HCT116 (cell line): ENCODE measurements around the gene USF2. TPM values are rescaled to one million over a fixed set of nuclear protein-coding genes. Genes with fewer than 3 reads are reported as not detected.

Experiments used
- ATAC-seq: fragments of 200-7000 bp; cut with Tn5 transposase; 2 replicates; pipeline ENCODE4 v1.9.1; 2020; ENCODE audit warnings: mild to moderate bottlenecking, moderate library complexity
- BruUV-seq: library from RNA; stranded (reverse); fragments of 400-500 nt; replicated peaks from 2 replicates; lab custom pipeline; 2021; lab: Mats Ljungman, UMichigan
- CTCF ChIA-PET: fragments of 300-600 bp; sonication (Branson Sonifier 250); formaldehyde crosslinking; loops from one replicate; lab custom pipeline; 2021; ENCODE audit warnings: antibody characterized with exemption; lab: Charles Lee
- POLR2A ChIA-PET: fragments of 300-600, 350-600 bp; sonication (Branson Sonifier 250); formaldehyde crosslinking; loops from one replicate; lab custom pipeline; 2021; ENCODE audit warnings: antibody characterized with exemption; lab: Charles Lee
- RAD21 ChIA-PET, 2 experiments: fragments of 300-600 bp; sonication (Branson Sonifier 250); formaldehyde crosslinking; loops; one replicate each; lab custom pipeline; 2023; ENCODE audit warnings: low total read pairs in 2 of 2; ENCODE audit not compliant: uncharacterized antibody in 2 of 2, unreplicated experiment in 2 of 2, low non-redundant PET in 1 of 2; lab: Charles Lee
- DNase-seq: peaks from one replicate; pipeline ENCODE4 v3.0.0-alpha.2; 2010; ENCODE audit warnings: low read depth, low spot score
- H2AFZ ChIP-seq: fragments of 200-600 bp; shearing (Covaris generic), sonication (generic); 2 replicates; pipeline ENCODE4 v1.6.1; 2017; ENCODE audit warnings: low read depth, mixed run types, mixed read lengths, antibody characterized with exemption, low read length; ENCODE audit not compliant: poor library complexity, severe bottlenecking
- H3K27ac ChIP-seq: 2 replicates; pipeline ENCODE4 v1.5.1; 2012; ENCODE audit warnings: low read depth, low read length
- H3K27me3 ChIP-seq: fragments of 200-600 bp; sonication (generic); 2 replicates; pipeline ENCODE4 v1.6.1; 2016; ENCODE audit warnings: mixed run types, low read length, mixed read lengths; ENCODE audit not compliant: insufficient read depth
- H3K36me3 ChIP-seq, 2 experiments: fragments of 200-500 bp in 1 of 2; fragments of 200-600 bp in 1 of 2; sonication (Bioruptor generic) in 1 of 2; sonication (generic) in 1 of 2; 2 replicates each; pipeline versions ENCODE4 v1.5.1 to v1.6.1; 2014 to 2016; ENCODE audit warnings: low read length in 2 of 2, inconsistent platforms in 1 of 2, mixed read lengths in 1 of 2, mixed run types in 1 of 2; ENCODE audit not compliant: insufficient read depth in 2 of 2, control insufficient read depth in 1 of 2
- H3K4me1 ChIP-seq, 2 experiments: fragments of 200-600 bp in 1 of 2; sonication (generic) in 1 of 2; 2 replicates each; pipeline versions ENCODE4 v1.5.1 to v1.6.1; 2012 to 2017; ENCODE audit warnings: low read length in 2 of 2, inconsistent platforms in 1 of 2, mild to moderate bottlenecking in 1 of 2, mixed read lengths in 1 of 2, mixed run types in 1 of 2, moderate library complexity in 1 of 2; ENCODE audit not compliant: insufficient read depth in 2 of 2, control insufficient read depth in 1 of 2
- H3K4me2 ChIP-seq: fragments of 200-600 bp; sonication (generic); 2 replicates; pipeline ENCODE4 v1.6.1; 2017; ENCODE audit warnings: mixed run types, low read length, mixed read lengths
- H3K4me3 ChIP-seq, 2 experiments: fragments of 200-600 bp in 1 of 2; sonication (generic) in 1 of 2; replicated peaks in 1 of 2; 2 replicates each; pipeline ENCODE4 v1.5.1; 2011 to 2016; ENCODE audit warnings: low read length in 2 of 2, control low read depth in 1 of 2, low read depth in 1 of 2, mild to moderate bottlenecking in 1 of 2, mixed read lengths in 1 of 2, mixed run types in 1 of 2
- H3K79me2 ChIP-seq: fragments of 200-600 bp; sonication (generic); 2 replicates; pipeline ENCODE4 v1.6.1; 2017; ENCODE audit warnings: mild to moderate bottlenecking, mixed run types, low read length, moderate library complexity, mixed read lengths; ENCODE audit not compliant: insufficient read depth
- H3K9ac ChIP-seq: fragments of 200-600 bp; sonication (generic); 2 replicates; pipeline ENCODE4 v1.6.1; 2016; ENCODE audit warnings: low read length, mixed read lengths
- H3K9me2 ChIP-seq: fragments of 200-600 bp; sonication (generic), shearing (Covaris generic); 2 replicates; pipeline ENCODE4 v1.6.1; 2017; ENCODE audit warnings: mixed run types, mild to moderate bottlenecking, moderate library complexity; ENCODE audit not compliant: insufficient read depth
- H3K9me3 ChIP-seq, 2 experiments: fragments of 200-500 bp in 1 of 2; fragments of 200-600 bp in 1 of 2; sonication (Bioruptor generic) in 1 of 2; sonication (generic) in 1 of 2; 2 replicates each; pipeline ENCODE4 v1.6.1; 2014 to 2017; ENCODE audit warnings: low read length in 2 of 2, mixed read lengths in 2 of 2, inconsistent platforms in 1 of 2, low read depth in 1 of 2, mild to moderate bottlenecking in 1 of 2, mixed run types in 1 of 2, moderate library complexity in 1 of 2; ENCODE audit not compliant: control insufficient read depth in 1 of 2, insufficient read depth in 1 of 2
- H4K20me1 ChIP-seq: fragments of 200-600 bp; sonication (generic), shearing (Covaris generic); 2 replicates; pipeline ENCODE4 v1.6.1; 2017; ENCODE audit warnings: mixed run types, mild to moderate bottlenecking, moderate library complexity; ENCODE audit not compliant: insufficient read depth
- ATF3 ChIP-seq: IDR thresholded peaks from 2 replicates; pipeline ENCODE4 v1.6.1; 2012
- CTCF ChIP-seq, 3 experiments: fragments of 200-600 bp in 1 of 3; sonication (generic) in 1 of 3; IDR thresholded peaks in 2 of 3; conservative IDR thresholded peaks in 1 of 3; 2 replicates each; pipeline ENCODE4 v1.5.1; 2012 to 2017; ENCODE audit warnings: low read depth in 2 of 3, low read length in 2 of 3, antibody characterized with exemption in 1 of 3, borderline replicate concordance in 1 of 3, control low read depth in 1 of 3, mild to moderate bottlenecking in 1 of 3, mixed read lengths in 1 of 3, mixed run types in 1 of 3, moderate library complexity in 1 of 3; ENCODE audit not compliant: insufficient read depth in 1 of 3
- EGR1 ChIP-seq: IDR thresholded peaks from 2 replicates; pipeline ENCODE4 v1.6.1; 2012; ENCODE audit warnings: low read depth
- EZH2 ChIP-seq: fragments of 200-600 bp; sonication (generic); IDR thresholded peaks from 2 replicates; pipeline ENCODE4 v1.6.1; 2017; ENCODE audit warnings: antibody characterized with exemption, mixed run types
- EZH2phosphoT487 ChIP-seq: fragments of 200-600 bp; IDR thresholded peaks from 2 replicates; pipeline ENCODE4 v1.6.1; 2018; ENCODE audit warnings: antibody characterized with exemption, borderline replicate concordance
- FOSL1 ChIP-seq: IDR thresholded peaks from 2 replicates; pipeline ENCODE4 v1.6.1; 2012; ENCODE audit warnings: low read depth
- JUND ChIP-seq: IDR thresholded peaks from 2 replicates; pipeline ENCODE4 v1.6.1; 2012
- MAX ChIP-seq: IDR thresholded peaks from 2 replicates; pipeline ENCODE4 v1.6.1; 2012
- POLR2A ChIP-seq: IDR thresholded peaks from 2 replicates; pipeline ENCODE4 v1.7.0; 2011; ENCODE audit warnings: borderline replicate concordance; ENCODE audit not compliant: insufficient read depth, insufficient read length; ENCODE audit errors: extremely low read depth
- POLR2AphosphoS5 ChIP-seq: IDR thresholded peaks from 2 replicates; pipeline ENCODE4 v1.6.1; 2011; ENCODE audit warnings: mild to moderate bottlenecking, low read depth, low read length, moderate library complexity
- RAD21 ChIP-seq: IDR thresholded peaks from 2 replicates; pipeline ENCODE4 v1.6.1; 2012; ENCODE audit warnings: low read depth, mild to moderate bottlenecking
- SIN3A ChIP-seq: IDR thresholded peaks from 2 replicates; pipeline ENCODE4 v1.6.1; 2012; ENCODE audit warnings: low read depth
- SP1 ChIP-seq: IDR thresholded peaks from 2 replicates; pipeline ENCODE4 v1.6.1; 2012; ENCODE audit warnings: low read depth
- SRF ChIP-seq: IDR thresholded peaks from 2 replicates; pipeline ENCODE4 v1.6.1; 2012; ENCODE audit warnings: low read depth
- TCF7L2 ChIP-seq: IDR thresholded peaks from 2 replicates; pipeline ENCODE4 v1.7.0; 2011; ENCODE audit warnings: borderline replicate concordance, inconsistent platforms; ENCODE audit not compliant: insufficient read depth, insufficient read length; ENCODE audit errors: extremely low read depth
- YY1 ChIP-seq: IDR thresholded peaks from 2 replicates; pipeline ENCODE4 v1.6.1; 2011; ENCODE audit warnings: low read length, low read depth, moderate library complexity, mild to moderate bottlenecking; ENCODE audit not compliant: insufficient replicate concordance; ENCODE audit errors: extremely low read depth
- ZBTB33 ChIP-seq: IDR thresholded peaks from 2 replicates; pipeline ENCODE4 v1.6.1; 2011; ENCODE audit warnings: mild to moderate bottlenecking, low read length, moderate library complexity; ENCODE audit not compliant: insufficient replicate concordance; ENCODE audit errors: extremely low read depth
- ZFX ChIP-seq: fragments of 450-650 bp; IDR thresholded peaks from 2 replicates; pipeline ENCODE4 v1.6.1; 2017
- ZNF274 ChIP-seq: fragments of 200-500 bp; sonication (Bioruptor generic); IDR thresholded peaks from 2 replicates; pipeline ENCODE4 v1.6.1; 2014; ENCODE audit warnings: mild to moderate bottlenecking, low read depth, low read length, inconsistent platforms
- intact Hi-C: fragments of 100-400 bp; cut with micrococcal nuclease; formaldehyde crosslinking; loops from 2 replicates; pipeline ENCODE4 v1.10.0; 2022
- total RNA-seq: library from RNA; stranded (reverse); gene quantifications from one replicate; pipeline ENCODE4 v1.2.1, GENCODE V29; 2021; ENCODE audit not compliant: unreplicated experiment

The USF2 gene
- total RNA-seq, 1 experiment from 2014 or later = 98.4 TPM

GRCh38 chr19:35314858-35315470, 46.2 kb downstream of the USF2 start:
- ATAC-seq = no peak
- CTCF ChIA-PET = interaction anchor here (0.7 to 1.5 kb wide), 2 partner anchors 9 to 45 kb away, joined by 3 to 4 read pairs; no protein-coding TSS in a partner anchor
- Histone ChIP-seq H3K4me2 (no peak overlapping the region), H2AFZ (no peak overlapping the region), H3K27me3 (no peaks in the 10 kb centered on the region), H3K4me3 (no peak overlapping the region), H3K9me2 (no peaks in the 10 kb centered on the region), H3K9ac (no peak overlapping the region), H3K4me1 (peaks cover 22 to 52% of the 10 kb centered on the region in 2 experiments), H4K20me1 (no peaks in the 10 kb centered on the region), H3K27ac (no peak overlapping the region), H3K36me3 (no peaks in the 10 kb centered on the region), H3K79me2 (no peaks in the 10 kb centered on the region), H3K9me3 (no peaks in the 10 kb centered on the region)
- RAD21 ChIA-PET = no interaction called here
- BruUV-seq = no TSS peak
- TF ChIP-seq POLR2A = no peak
- no peak for TF ChIP-seq SP1
- TF ChIP-seq POLR2AphosphoS5 = no peak
- TF ChIP-seq EGR1 = no peak
- no peak for TF ChIP-seq ZNF274
- no peak for TF ChIP-seq ZFX
- TF ChIP-seq CTCF (IDR thresholded peaks at IDR 0.05 in 2 of 3, conservative IDR thresholded peaks at IDR 0.05 in 1 of 3; ENCODE audit: borderline replicate concordance in 1 of 3, insufficient read depth in 1 of 3, low read depth in 2 of 3, low read length in 2 of 3) = no peak
- TF ChIP-seq RAD21 = no peak
- no peak for TF ChIP-seq JUND
- TF ChIP-seq ATF3 = no peak
- TF ChIP-seq ZBTB33 = no peak
- TF ChIP-seq MAX = no peak
- no peak for TF ChIP-seq EZH2
- TF ChIP-seq SIN3A = no peak
- no peak for TF ChIP-seq TCF7L2
- no peak for TF ChIP-seq YY1
- TF ChIP-seq EZH2phosphoT487 = no peak
- TF ChIP-seq FOSL1 = no peak
- TF ChIP-seq SRF = no peak
- DNase-seq = no peak
- POLR2A ChIA-PET = no interaction called here
- intact Hi-C loops = no loop called here
